Stimulated activated CD4-positive, alpha-beta T cell treated with anti-CD3 and anti-CD28 coated beads, Interleukin-4, amount 100 ng/mL, for 48 hours (primary cell): ENCODE results near the gene WSCD2.

ENCODE experiments used
- DNase-seq, 2 donors: peaks; one replicate each; pipeline ENCODE4 v3.0.0-alpha.2; 2020; ENCODE audit warnings: low read depth in 2 of 2

The WSCD2 gene

GRCh38 chr12:108267450-108267849 is 138.4 kb downstream of the WSCD2 start:
- no peak for DNase-seq

GRCh38 chr12:108268397-108268796 is 139.3 kb downstream of the WSCD2 start:
- no peak for DNase-seq

- DNase-seq = no peak
These were observed 140.1 kb downstream of the WSCD2 start for GRCh38 chr12:108269224-108269623.

- no peak for DNase-seq
These were observed 141.2 kb downstream of the WSCD2 start for GRCh38 chr12:108270035-108270848.

GRCh38 chr12:108270849-108271143 is 141.7 kb downstream of the WSCD2 start:
- DNase-seq = no peak

- no peak for DNase-seq
These were observed 143.1 kb downstream of the WSCD2 start for GRCh38 chr12:108271951-108272872.

GRCh38 chr12:108273217-108273616 is 144.1 kb downstream of the WSCD2 start:
- DNase-seq = no peak

GRCh38 chr12:108277613-108278012 is 148.5 kb downstream of the WSCD2 start:
- no peak for DNase-seq

GRCh38 chr12:108282160-108282559 is 153.1 kb downstream of the WSCD2 start:
- DNase-seq = no peak

- DNase-seq = no peak
These were observed 153.6 kb downstream of the WSCD2 start for GRCh38 chr12:108282676-108283075.

GRCh38 chr12:108284163-108284562 is 155.1 kb downstream of the WSCD2 start:
- DNase-seq = no peak

GRCh38 chr12:108285016-108285415 is 155.9 kb downstream of the WSCD2 start:
- DNase-seq = no peak

- DNase-seq = no peak
These were observed 158.1 kb downstream of the WSCD2 start for GRCh38 chr12:108287227-108287626.

- no peak for DNase-seq
These were observed 160.5 kb downstream of the WSCD2 start for GRCh38 chr12:108289350-108290161.

GRCh38 chr12:108295641-108296040 is 166.6 kb downstream of the WSCD2 start:
- no peak for DNase-seq

- DNase-seq = no peak
These were observed 167.9 kb downstream of the WSCD2 start for GRCh38 chr12:108296945-108297344.

- no peak for DNase-seq
These were observed 168.3 kb downstream of the WSCD2 start for GRCh38 chr12:108297424-108297823.

- DNase-seq = no peak
These were observed 169.0 kb downstream of the WSCD2 start for GRCh38 chr12:108297895-108298760.

- DNase-seq = no peak
These were observed 169.7 kb downstream of the WSCD2 start for GRCh38 chr12:108298761-108299275.

- no peak for DNase-seq
These were observed 170.4 kb downstream of the WSCD2 start for GRCh38 chr12:108299516-108299915.
